ENCODE results near the gene CDC42BPB. TPM values are rescaled to one million over a fixed set of nuclear protein-coding genes. Genes with fewer than 3 reads are reported as not detected.
"Not testable (repeated sequence)": the region's sequence is repeated elsewhere in the genome, so short reads cannot be mapped to it uniquely, and the experiment has no call there.

The CDC42BPB gene
- total RNA-seq, 4 donors from 2014 or later: 90.7 to 153 (median 101) TPM

GRCh38 chr14:102927346-102927877 is 129.9 kb downstream of the CDC42BPB start:
- DNase-seq: no peak
- no peak overlapping the region for H3K27ac ChIP-seq
- intact Hi-C loops (cut with DNase I): no loop called here
- H3K27me3 ChIP-seq: peaks cover 13% of the 10 kb centered on the region
- H3K9me3 ChIP-seq: no peaks in the 10 kb centered on the region
- TF ChIP-seq POLR2A (IDR thresholded peaks at IDR 0.05) (no peak), CTCF (IDR thresholded peaks at IDR 0.05) (no peak)
- H3K36me3 ChIP-seq: no peaks in the 10 kb centered on the region
- WGBS, 2 donors: 68 to 82% methylated on average over 14 to 17 of the region's 19 CpGs
- peaks cover 24 to 40% of the 10 kb centered on the region in 2 donors for H3K4me1 ChIP-seq
- no peak overlapping the region for H3K4me3 ChIP-seq (replicated peaks in 1 of 3)

- H3K9me3 ChIP-seq; H3K27ac ChIP-seq; H3K4me3 ChIP-seq (replicated peaks in 1 of 3); DNase-seq; H3K36me3 ChIP-seq; intact Hi-C loops (cut with DNase I): not testable (repeated sequence)
- Histone ChIP-seq H3K4me1 (peaks cover 24 to 40% of the 10 kb centered on the region in 2 donors), H3K27me3 (peaks cover 13% of the 10 kb centered on the region)
- 96 to 97% methylated on average over 10 of the region's 10 CpGs for WGBS, 2 donors
These were observed 130.5 kb downstream of the CDC42BPB start for GRCh38 chr14:102926840-102927239.

GRCh38 chr14:102926104-102926503 is 131.2 kb downstream of the CDC42BPB start:
- intact Hi-C loops (cut with DNase I): no loop called here
- 68 to 72% methylated on average over 12 of the region's 12 CpGs for WGBS, 2 donors
- peaks cover 13% of the 10 kb centered on the region for H3K27me3 ChIP-seq

GRCh38 chr14:102925646-102926045 is 131.7 kb downstream of the CDC42BPB start:
- Histone ChIP-seq H3K4me3 (replicated peaks in 1 of 3) (no peak overlapping the region), H3K27ac (no peak overlapping the region), H3K9me3 (no peaks in the 10 kb centered on the region), H3K4me1 (peaks cover 24 to 38% of the 10 kb centered on the region in 2 donors), H3K27me3 (peaks cover 13% of the 10 kb centered on the region), H3K36me3 (no peaks in the 10 kb centered on the region)
- no peak for DNase-seq
- intact Hi-C loops (cut with DNase I): no loop called here
- WGBS, 2 donors: 73 to 84% methylated on average over 11 of the region's 11 CpGs
- TF ChIP-seq POLR2A (IDR thresholded peaks at IDR 0.05): no peak
- no peak for TF ChIP-seq CTCF (IDR thresholded peaks at IDR 0.05)

More at GRCh38 chr14:102926104-102926503, 131.2 kb downstream of the CDC42BPB start:
- H3K4me3 ChIP-seq (replicated peaks in 1 of 3): no peak overlapping the region
- no peak for DNase-seq
- H3K4me1 ChIP-seq: peaks cover 24 to 40% of the 10 kb centered on the region in 2 donors
- no peaks in the 10 kb centered on the region for H3K9me3 ChIP-seq
- TF ChIP-seq CTCF (IDR thresholded peaks at IDR 0.05) (no peak), POLR2A (IDR thresholded peaks at IDR 0.05) (no peak)
- no peak overlapping the region for H3K27ac ChIP-seq
- no peaks in the 10 kb centered on the region for H3K36me3 ChIP-seq

- Histone ChIP-seq H3K27me3 (peaks cover 13% of the 10 kb centered on the region), H3K4me1 (peaks cover 19 to 30% of the 10 kb centered on the region in 2 donors), H3K4me3 (replicated peaks in 1 of 3) (no peak overlapping the region), H3K27ac (no peak overlapping the region), H3K36me3 (no peaks in the 10 kb centered on the region), H3K9me3 (no peaks in the 10 kb centered on the region)
- 84 to 91% methylated on average over 18 to 23 of the region's 25 CpGs for WGBS, 2 donors
- intact Hi-C loops (cut with DNase I): loop anchor here (5.0 kb wide), 1 partner anchor 148 kb away; the partner anchor contains the start of gene TRAF3
- DNase-seq: no peak
- TF ChIP-seq POLR2A (IDR thresholded peaks at IDR 0.05) (no peak), CTCF (IDR thresholded peaks at IDR 0.05) (no peak)
These were observed 132.4 kb downstream of the CDC42BPB start for GRCh38 chr14:102924632-102925588.
